Measurements from ENCODE around the gene PPP4R3A. TPM values are rescaled to one million over a fixed set of nuclear protein-coding genes. Genes with fewer than 3 reads are reported as not detected.

PPP4R3A gene
- total and polyA plus RNA-seq, 12 donors, result 32.2 to 60.6 (median 41.0) TPM

DNA sequence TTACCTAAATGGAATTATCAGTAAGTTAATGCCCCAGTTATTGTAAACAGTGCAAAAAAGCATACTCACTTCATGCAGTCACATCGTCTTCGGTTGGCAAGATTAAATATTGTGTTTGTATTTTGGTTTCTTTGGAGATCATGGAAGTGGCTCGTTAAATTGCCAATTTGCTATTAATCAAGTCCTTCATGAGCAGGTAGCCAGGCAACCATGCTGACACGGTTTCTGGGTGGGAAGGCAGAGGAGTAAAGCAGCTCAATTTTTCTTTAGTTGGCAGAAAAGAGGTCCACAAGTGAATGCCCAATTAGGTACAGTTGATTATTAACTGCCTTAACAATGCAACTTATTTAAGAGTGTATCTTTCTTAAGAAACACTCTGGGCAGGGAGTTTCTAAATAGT is 43.9 kb downstream of the PPP4R3A start:
- intact Hi-C loops (cut with DNase I), result no loop called here
- ATAC-seq, result no peak

DNA sequence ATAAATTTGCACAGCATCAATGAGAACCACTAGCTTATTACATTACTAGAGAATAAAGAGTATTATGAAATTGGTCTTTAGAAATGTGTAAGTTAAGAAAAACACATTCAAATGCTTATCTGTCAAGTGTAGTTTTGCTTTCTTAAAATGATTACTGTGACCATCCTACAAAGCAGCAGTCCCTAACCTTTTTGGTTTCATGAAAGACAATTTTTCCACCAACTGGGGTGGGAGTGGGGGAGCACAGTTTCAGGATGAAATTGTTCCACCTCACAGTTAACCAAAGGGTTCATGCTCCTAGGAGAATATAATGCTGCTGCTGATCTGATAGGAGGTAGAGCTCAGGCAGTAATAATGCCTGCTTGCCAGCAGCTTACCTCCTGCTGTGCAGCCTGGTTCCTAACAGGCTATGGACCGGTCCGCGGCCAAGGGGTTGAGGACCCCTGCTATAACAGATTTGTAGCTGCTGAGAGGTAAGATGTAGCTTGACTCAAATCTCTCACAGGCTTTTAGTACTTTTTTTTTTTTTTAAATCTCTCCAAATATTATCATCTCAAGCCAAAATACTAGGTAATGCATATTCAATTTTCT is 45.4 kb downstream of the PPP4R3A start:
- intact Hi-C loops (cut with DNase I), result no loop called here

More for the DNA sequence above, 43.9 kb downstream of the PPP4R3A start:
- peaks cover 0 to 100% (median 55%) of the 10 kb centered on the region in 9 donors for H3K36me3 ChIP-seq
- H3K4me3 ChIP-seq, result no peak overlapping the region
- 60 to 67% methylated on average over 4 of the region's 4 CpGs for WGBS, 2 donors
- no peaks in the 10 kb centered on the region for H3K9me3 ChIP-seq
- TF ChIP-seq, protein P1, sequence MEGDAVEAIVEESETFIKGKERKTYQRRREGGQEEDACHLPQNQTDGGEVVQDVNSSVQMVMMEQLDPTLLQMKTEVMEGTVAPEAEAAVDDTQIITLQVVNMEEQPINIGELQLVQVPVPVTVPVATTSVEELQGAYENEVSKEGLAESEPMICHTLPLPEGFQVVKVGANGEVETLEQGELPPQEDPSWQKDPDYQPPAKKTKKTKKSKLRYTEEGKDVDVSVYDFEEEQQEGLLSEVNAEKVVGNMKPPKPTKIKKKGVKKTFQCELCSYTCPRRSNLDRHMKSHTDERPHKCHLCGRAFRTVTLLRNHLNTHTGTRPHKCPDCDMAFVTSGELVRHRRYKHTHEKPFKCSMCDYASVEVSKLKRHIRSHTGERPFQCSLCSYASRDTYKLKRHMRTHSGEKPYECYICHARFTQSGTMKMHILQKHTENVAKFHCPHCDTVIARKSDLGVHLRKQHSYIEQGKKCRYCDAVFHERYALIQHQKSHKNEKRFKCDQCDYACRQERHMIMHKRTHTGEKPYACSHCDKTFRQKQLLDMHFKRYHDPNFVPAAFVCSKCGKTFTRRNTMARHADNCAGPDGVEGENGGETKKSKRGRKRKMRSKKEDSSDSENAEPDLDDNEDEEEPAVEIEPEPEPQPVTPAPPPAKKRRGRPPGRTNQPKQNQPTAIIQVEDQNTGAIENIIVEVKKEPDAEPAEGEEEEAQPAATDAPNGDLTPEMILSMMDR (IDR thresholded peaks at IDR 0.05), result no peak
- H3K27ac ChIP-seq, result peak overlapping the region in 1 of 10 donors; percentile 8
- H3K27me3 ChIP-seq, result no peaks in the 10 kb centered on the region
- no peaks in the 10 kb centered on the region for H3K4me1 ChIP-seq
- no peak for DNase-seq

DNA sequence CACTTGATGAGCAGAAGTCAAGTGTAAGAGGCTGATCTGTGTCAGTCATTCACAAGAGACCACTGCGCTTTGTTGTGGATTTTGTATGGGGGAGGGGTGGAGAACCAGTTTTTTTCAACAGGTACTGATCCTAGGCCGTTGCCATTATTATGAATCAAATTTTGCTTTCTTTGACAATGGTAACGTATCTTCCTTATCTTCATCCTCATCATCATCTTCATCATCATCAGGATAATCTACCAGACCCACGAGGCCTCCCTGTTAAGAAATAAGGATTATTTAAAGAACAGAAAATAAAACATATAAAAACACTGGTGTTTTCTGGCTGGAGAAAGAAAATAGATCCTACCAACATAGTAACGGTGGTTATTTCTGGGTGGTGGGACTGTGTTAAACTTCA is 51.5 kb downstream of the PPP4R3A start:
- WGBS, 2 donors, result 88 to 92% methylated on average over 5 of the region's 5 CpGs
- H3K27me3 ChIP-seq, result no peaks in the 10 kb centered on the region
- TF ChIP-seq, protein P1 (IDR thresholded peaks at IDR 0.05), result no peak
- intact Hi-C loops (cut with DNase I), result no loop called here
- no peak overlapping the region for H3K27ac ChIP-seq
- no peaks in the 10 kb centered on the region for H3K9me3 ChIP-seq
- no peaks in the 10 kb centered on the region for H3K4me1 ChIP-seq
- peaks cover 0 to 98% (median 68%) of the 10 kb centered on the region in 9 donors for H3K36me3 ChIP-seq
- ATAC-seq (no peak), DNase-seq (no peak)
- no peak overlapping the region for H3K4me3 ChIP-seq

More for the DNA sequence above, 45.4 kb downstream of the PPP4R3A start:
- TF ChIP-seq, protein P1 (IDR thresholded peaks at IDR 0.05), result no peak
- H3K4me1 ChIP-seq, result no peaks in the 10 kb centered on the region
- H3K4me3 ChIP-seq, result no peak overlapping the region
- ATAC-seq (no peak), DNase-seq (no peak)
- 64 to 65% methylated on average over 3 of the region's 3 CpGs for WGBS, 2 donors
- H3K9me3 ChIP-seq, result no peaks in the 10 kb centered on the region
- peaks cover 0 to 100% (median 58%) of the 10 kb centered on the region in 9 donors for H3K36me3 ChIP-seq
- H3K27ac ChIP-seq, result no peak overlapping the region
- H3K27me3 ChIP-seq, result no peaks in the 10 kb centered on the region

DNA sequence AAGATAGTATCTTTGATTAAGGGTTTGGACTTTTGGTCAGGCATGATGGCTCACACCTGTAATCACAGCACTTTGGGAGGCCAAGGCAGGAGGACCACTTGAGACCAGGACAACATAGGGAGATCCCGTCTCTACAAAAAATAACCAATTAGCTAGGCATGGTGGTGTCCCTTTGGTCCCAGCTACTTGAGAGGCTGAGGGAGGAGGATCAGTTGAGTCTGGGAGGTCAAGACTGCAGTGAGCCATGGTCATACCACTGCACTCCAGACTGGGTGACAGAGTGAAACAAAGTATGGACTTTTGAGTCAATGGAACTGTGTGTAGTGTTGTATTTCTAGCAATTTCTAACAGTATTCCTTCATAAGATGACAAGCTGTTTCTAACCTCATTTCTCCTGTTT is 53.8 kb downstream of the PPP4R3A start:
- WGBS, 2 donors, result 94 to 100% methylated on average over 1 of the region's 1 CpG
- no peaks in the 10 kb centered on the region for H3K9me3 ChIP-seq
- H3K4me1 ChIP-seq, result no peaks in the 10 kb centered on the region
- ATAC-seq (no peak), DNase-seq (no peak)
- H3K27me3 ChIP-seq, result no peaks in the 10 kb centered on the region
- H3K36me3 ChIP-seq, result peaks cover 0 to 75% (median 45%) of the 10 kb centered on the region in 9 donors
- TF ChIP-seq, protein P1 (IDR thresholded peaks at IDR 0.05), result no peak
- no peak overlapping the region for H3K4me3 ChIP-seq
- intact Hi-C loops (cut with DNase I), result no loop called here
- H3K27ac ChIP-seq, result no peak overlapping the region
